ENCODE data around the gene VOPP1.

DNA sequence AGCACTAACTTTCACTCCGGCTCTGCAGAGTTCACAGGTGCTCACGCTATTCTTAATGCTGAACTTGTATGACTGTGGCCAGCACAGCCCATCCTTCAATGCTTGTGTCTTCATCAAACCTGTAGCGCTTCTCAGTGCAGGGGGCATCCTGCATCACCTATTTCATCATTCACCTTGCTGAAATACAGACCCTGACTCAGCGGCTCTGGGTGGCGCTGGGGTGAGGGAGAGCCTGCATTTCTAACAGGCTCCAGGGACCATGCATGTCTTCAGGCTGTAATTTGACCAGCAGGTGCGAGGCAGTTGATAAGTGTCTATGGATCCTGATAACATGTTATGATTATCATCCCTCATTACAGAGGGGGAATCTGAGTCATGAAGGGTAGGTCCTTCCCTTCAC lies 89.3 kb downstream of the VOPP1 start:
- TF ChIP-seq, protein P1, sequence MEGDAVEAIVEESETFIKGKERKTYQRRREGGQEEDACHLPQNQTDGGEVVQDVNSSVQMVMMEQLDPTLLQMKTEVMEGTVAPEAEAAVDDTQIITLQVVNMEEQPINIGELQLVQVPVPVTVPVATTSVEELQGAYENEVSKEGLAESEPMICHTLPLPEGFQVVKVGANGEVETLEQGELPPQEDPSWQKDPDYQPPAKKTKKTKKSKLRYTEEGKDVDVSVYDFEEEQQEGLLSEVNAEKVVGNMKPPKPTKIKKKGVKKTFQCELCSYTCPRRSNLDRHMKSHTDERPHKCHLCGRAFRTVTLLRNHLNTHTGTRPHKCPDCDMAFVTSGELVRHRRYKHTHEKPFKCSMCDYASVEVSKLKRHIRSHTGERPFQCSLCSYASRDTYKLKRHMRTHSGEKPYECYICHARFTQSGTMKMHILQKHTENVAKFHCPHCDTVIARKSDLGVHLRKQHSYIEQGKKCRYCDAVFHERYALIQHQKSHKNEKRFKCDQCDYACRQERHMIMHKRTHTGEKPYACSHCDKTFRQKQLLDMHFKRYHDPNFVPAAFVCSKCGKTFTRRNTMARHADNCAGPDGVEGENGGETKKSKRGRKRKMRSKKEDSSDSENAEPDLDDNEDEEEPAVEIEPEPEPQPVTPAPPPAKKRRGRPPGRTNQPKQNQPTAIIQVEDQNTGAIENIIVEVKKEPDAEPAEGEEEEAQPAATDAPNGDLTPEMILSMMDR (IDR thresholded peaks at IDR 0.05) = no peak
- TF ChIP-seq POLR2A (IDR thresholded peaks at IDR 0.05) = no peak
